ENCODE results near the gene CORO2A.
A peak's percentile ranks its signal among the peaks of the same experiment; 100 is the strongest.
"Not testable (repeated sequence)": the region's sequence is repeated elsewhere in the genome, so short reads cannot be mapped to it uniquely, and the experiment has no call there.

CORO2A gene

DNA sequence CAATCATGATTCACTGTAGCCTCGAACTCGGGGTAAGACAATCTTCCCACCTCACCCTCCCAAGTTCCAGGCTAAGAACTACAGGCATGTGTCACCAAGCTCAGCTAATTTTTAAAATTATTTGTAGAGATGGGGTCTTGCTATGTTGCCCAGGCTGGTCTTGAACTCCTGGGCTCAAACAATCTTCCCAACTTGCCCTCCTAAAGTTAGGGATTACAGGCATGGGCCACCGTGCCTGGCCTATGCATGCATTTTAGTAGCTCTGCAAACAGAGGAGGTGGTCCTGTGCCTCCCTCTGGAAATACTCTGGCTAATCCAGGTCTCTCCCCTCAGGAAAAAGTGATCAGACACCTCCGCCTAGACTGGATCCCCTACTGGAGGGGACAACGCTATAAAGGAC, 51.9 kb downstream of the CORO2A start:
- DNase-seq (ENCODE audit: low read depth, low spot score) = no peak

DNA sequence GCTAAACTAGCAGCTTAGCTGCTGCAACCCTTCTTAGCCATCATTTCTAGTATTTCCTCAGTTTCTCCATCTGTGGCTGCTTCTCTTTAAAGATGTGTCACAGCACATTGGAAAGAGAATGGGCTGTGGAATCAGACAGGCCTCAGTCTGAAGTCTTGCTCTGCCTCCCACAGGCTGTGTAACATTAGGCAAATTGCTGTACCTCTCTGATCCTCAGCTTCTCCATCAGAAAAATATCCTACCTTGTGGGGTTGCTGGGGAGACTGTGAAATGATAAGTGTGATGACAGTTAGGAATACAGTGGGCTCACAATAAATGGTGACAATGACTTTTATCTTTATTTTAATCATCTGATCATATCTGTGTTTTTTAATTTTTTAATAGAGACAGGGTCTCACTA, 55.9 kb downstream of the CORO2A start:
- DNase-seq (ENCODE audit: low read depth, low spot score) = no peak

DNA sequence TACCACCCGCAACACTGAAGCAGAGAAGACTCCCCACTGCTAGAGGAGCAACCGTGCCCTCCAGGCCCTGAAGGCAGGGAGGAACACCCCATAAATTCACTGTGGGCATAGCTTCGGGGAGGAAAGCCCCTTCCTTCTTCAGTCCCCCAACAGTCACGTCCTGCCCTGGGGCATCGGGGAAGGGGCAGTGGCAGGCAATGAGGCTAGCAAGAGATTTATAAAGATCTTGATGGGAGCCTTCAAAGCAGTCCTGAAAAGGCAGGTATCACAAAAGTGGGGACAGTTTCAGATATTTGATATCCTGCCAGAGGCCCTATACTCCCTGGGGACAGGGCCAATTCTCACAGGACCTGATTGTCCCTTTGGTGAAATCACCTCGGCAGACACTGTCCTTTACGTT, 56.5 kb downstream of the CORO2A start:
- DNase-seq (ENCODE audit: low read depth, low spot score) = no peak

DNA sequence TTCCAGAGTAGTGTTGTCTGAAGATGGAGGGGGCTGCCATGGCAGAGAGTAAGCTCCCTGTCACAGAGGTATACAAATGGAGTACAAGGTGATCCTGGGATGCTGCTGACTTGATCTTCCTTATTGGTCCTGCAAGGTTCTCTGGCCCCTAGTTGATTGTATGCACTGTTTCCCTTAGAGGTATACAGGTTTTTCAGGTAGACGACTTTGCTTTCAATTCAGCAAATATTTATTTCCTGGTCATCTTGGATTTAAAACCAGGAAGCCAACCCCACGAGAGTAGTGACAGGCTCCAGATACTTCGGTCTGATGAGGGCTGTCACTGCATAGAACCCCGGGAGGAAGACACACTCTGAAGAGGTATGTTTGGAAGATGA, 56.9 kb downstream of the CORO2A start:
- no peak for DNase-seq (ENCODE audit: low read depth, low spot score)

DNA sequence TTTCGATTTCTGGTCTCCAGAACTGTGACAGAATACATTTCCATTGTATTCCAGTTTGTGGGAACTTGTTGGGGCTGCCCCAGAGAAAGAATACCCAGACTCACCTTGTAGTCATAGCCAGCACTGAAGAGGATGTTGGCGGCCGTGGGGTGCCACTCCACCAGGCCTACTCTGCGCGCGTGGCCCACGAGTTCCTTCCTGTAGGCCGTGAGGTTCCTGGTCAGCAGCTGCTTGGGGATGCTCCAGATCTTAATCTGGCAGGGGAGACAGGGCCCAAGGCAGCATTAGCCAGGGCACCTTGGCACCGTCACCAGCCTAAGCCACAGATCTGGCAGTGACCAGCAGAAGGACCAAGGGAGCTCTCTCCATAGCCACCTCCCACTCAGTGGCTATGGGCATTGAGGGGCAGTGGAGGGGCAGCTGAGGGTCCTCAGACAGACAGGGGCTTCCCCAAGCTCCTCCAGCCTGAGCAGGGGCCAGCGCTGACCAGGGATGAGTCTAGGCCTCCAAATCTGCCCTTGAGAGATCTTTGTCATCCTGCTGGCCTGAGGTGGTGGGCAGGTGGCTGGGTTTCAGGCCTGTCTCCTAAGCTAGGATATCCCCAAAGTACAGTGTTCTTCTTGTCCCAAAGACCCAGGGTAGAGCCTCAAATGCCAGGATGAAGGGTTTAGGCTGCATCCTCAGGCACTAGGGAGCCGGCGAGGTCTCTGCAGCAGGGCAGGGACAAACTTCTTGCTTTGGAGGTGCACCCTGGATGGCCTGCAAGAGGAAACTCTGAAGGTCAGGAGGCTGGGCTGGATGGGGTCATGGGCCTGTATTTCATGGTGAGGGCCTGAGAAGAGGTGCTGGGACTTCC, 57.5 kb downstream of the CORO2A start:
- no peak for DNase-seq (ENCODE audit: low read depth, low spot score)

DNA sequence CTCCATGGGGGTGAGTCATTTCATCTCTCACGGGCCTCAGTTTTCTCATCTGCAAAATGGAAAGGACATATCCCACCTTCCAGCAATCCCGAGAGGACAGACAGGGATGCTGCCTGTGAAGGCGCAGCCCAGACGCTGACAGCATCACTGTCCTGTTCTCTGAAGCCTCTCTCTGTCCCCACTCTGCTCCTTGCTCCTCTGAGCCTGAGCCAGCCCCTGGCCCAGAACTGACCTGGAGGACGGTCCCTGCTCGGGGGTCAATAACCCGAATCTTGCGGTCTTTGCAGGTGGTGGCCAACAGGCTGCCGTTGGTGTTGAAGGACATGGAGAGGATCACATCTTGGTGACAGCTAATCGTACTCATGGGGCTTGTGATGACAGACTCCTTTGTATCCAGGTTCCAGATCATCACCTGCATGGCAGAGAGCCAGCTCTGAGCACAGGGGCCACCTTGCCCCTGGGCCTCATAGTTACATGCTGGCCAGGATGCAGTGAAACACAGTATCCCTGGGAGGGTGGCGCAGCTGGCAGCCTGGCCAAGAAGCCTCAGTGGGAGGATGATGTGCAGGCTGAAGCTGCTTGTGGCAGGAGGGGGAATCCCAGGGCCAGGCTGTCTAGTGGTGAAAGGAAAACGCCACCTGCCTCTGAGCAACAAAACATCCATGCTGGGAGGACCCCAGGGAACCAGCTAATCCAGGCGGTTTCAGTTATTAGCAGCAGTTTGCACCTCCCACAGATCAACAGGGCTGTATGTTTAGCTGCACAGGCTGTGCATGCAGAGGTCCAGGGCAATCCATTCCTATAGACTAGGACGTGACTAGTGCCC, 59.4 kb downstream of the CORO2A start:
- no peak for DNase-seq (ENCODE audit: low read depth, low spot score)

DNA sequence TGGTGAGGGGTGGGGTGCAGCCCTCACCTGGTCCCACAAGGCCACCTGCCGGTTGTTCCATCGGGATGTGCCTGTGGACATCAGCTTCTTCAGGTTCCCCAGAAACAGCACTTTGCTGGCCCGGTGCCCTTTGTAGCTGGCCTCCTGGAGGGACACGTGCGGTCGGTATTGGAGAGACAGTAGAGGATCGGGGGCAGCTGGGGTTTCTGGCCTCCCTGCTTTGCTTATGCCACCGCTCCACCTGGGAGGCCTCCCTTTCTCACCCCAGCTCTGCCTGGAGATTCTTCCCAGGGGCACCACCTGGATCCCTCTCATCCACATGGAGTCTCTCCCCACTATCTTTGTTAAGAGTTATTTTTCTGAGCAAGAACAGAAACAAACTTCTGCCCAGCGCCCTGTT, 60.3 kb downstream of the CORO2A start:
- no peak for DNase-seq (ENCODE audit: low read depth, low spot score)

DNA sequence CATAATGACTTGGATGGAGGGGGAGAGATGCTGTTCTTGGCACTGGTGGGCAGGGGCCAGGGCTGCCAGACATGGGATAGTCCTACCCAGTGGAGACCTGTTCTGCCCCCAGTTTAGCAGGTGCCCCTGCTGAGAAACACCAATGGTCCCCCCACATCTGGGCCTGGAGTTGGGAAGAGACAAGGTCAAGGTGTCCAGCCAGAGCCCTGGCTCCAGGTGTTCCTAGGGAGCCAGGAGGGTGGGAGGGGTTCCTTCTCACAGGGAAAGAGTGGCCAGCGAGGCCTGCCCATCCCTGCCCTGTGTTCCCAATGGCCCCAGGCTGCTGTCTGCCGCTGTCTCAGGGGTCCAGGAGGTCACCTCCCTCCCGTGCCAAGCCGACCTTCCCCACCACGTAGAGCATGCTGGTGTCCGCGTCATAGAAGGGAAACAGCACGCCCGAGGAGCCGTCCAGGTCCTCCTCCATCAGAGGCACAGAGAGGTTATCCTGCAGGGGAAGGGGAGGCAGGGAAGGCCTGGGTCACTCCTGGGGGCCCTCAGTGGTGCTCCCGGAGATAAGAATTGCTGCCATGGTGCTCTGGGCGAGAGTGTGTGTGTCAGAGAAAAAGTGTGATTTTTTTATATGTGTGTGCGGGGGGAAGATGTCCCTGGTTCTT, 61.7 kb downstream of the CORO2A start:
- no peak for DNase-seq (ENCODE audit: low read depth, low spot score)

DNA sequence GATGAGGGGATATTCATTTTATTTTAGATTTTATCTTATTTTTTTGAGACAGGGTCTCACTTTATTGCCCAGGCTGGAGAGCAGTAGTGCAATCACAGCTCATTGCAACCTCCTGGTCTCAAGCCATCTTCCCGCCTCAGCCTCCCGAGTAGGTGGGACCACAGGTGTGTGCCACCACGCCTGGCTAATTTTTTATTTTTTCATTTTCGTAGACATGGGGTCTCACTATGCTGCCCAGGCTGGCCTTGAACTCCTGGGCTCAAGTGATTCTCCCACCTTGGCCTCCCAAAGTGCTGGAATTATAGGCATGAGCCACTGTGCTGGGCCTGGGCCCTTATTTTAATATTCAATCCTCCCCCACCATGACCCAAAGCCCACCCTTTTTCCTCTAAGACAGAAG, 62.4 kb downstream of the CORO2A start:
- not testable (repeated sequence) for DNase-seq (ENCODE audit: low read depth, low spot score)

DNA sequence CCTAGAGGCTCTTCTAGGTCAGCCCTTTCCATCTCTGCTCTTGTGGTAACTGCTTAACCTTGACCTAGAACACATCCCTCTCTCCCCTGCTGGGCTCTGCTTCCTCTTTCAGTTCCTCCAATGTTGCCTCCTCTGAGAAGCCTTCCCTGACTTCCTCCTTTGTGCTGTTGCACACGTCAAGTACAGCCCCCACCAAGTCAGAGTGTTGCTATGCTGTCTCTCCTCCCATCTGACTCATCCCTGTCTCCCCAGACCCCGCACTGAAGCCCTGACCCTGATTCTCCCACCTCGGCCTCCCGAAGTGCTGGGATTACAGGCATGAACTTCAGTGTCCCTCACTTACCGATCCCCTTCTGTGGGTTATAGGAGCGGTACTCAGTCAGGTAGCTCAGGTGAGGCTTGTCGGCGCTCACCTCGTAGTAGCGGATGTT, 63.0 kb downstream of the CORO2A start:
- no peak for DNase-seq (ENCODE audit: low read depth, low spot score)

DNA sequence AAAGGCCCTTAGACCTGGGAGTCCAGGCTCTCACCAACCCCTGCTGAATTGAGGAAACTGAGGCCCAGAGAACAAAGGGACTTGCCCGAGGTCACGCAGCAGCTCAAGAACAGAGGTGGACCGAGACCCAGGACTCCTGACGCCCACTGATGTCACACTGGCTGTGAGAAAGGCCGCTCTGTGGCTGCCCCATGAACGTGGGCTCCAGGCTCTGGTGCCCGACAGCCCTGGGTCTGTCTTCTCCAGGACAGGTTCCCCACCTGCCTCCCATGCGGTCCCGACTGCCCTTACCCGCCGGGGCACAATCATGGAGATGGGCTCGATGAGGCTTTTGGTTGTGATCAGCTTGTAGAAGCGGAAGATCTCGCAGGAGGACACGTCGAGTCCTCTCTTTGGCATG, 64.1 kb downstream of the CORO2A start:
- DNase-seq (ENCODE audit: low read depth, low spot score) = no peak

DNA sequence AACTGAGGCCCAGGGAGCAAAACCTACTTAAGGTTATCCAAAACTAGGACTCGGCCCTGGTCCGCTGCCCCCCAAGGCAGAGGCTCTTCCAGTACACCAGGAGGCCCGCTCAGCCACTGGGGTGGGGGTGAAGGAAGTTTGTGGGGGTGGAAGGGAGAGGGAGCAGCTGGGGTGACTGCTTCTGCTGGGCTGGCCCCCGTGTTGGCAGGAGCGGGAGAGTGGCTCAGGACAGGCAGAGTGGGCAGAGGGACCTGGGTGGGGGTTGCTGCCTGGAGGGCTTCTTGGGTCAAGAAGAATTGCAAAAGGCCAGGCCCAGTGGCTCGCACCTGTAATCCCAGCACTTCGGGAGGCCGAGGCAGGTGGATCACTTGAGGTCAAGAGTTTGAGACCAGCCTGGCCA, 65.2 kb downstream of the CORO2A start:
- DNase-seq (ENCODE audit: low read depth, low spot score) = no peak

DNA sequence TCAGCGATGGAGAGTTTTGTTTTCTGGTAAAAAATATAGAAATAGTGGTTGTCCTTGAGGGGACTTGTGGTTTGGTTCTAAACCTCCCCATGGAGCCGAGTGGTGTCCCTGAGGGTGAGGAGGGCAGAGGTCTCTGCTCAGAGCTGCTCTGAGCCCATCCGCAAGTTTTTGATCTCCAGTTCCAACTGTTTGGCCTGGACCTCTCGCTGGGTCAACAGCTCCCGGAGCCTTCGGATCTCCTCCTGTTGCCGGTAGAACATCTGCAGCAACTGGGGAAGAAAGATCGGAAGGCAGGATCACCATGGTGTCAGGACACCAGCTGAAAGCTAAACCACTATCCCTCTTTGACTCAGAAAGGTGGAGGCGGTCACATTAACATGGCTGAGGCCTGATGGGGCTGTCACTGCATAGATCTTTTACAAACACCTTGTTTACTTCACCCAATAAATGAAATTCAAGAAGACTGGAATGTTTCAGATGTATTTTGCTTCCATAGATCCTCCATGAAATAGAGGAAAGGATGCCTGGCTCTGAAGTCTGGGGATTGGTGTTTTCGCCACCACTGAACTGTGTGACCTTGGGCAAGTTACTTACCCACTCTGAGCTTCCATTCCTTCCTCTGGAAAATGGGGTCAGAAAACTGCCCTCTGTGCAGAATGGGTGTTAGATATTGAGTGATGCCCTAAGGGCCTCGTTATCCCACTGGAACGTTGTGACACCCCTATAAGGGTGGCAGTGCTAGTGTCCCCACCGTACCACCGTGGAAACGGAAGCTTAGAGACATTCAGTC, 67.6 kb downstream of the CORO2A start:
- DNase-seq (ENCODE audit: low read depth, low spot score) = no peak

DNA sequence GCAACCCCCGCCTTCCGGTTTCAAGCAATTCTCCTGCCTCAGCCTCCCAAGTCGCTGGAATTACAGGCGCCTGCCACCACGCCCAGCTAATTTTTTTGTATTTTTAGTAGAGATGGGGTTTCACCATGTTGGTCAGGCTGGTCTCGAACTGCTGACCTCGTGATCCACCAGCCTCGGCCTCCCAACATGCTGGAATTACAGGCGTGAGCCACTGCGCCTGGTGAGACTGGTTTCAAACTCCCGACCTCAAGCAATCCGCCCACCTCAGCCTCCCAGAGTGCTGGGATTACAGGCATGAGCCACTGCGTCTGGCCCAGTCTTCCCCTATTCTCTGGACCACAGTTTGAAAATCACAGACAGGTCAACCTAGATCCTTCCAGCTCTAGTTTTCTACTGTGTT, 68.3 kb downstream of the CORO2A start:
- DNase-seq (ENCODE audit: low read depth, low spot score) = not testable (repeated sequence)

DNA sequence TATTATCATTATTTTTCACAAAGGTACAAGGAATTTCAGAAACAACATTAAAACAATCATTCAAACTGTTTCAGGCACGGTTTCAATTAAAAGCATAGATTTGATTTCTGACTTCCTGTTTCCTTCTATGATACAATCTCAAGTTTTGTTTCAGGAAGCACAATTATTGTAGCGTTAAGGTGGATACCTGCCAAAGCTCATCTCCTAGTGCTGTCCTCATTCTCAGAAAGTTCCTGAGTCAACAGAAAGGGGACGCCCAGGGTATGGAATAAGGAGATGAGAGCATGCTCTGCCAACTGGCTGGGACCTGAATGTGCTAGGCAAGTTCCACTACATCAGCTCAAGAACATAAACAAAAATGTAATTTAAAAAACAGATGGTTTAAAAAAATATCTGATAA, 71.4 kb downstream of the CORO2A start:
- no peak for DNase-seq (ENCODE audit: low read depth, low spot score)

DNA sequence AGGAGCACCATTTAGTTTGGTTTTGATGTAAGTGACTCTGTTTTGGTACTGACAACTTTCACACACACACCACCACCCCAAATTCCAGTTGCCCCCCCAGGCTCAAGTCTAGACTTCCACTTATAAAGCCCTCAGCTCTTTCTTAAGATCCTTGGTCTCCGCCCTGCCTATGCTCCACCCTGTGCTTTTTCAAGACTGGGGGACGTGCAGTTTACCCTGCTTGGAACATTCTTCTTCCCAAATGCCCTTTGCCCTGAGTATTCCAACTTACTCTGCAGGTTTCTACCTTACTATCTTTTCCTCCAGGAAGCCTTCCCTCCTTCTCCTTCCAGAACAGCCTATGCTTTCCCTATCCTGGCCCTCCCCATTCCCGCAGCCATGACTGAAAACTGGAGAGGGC, 72.0 kb downstream of the CORO2A start:
- DNase-seq (ENCODE audit: low read depth, low spot score) = no peak

DNA sequence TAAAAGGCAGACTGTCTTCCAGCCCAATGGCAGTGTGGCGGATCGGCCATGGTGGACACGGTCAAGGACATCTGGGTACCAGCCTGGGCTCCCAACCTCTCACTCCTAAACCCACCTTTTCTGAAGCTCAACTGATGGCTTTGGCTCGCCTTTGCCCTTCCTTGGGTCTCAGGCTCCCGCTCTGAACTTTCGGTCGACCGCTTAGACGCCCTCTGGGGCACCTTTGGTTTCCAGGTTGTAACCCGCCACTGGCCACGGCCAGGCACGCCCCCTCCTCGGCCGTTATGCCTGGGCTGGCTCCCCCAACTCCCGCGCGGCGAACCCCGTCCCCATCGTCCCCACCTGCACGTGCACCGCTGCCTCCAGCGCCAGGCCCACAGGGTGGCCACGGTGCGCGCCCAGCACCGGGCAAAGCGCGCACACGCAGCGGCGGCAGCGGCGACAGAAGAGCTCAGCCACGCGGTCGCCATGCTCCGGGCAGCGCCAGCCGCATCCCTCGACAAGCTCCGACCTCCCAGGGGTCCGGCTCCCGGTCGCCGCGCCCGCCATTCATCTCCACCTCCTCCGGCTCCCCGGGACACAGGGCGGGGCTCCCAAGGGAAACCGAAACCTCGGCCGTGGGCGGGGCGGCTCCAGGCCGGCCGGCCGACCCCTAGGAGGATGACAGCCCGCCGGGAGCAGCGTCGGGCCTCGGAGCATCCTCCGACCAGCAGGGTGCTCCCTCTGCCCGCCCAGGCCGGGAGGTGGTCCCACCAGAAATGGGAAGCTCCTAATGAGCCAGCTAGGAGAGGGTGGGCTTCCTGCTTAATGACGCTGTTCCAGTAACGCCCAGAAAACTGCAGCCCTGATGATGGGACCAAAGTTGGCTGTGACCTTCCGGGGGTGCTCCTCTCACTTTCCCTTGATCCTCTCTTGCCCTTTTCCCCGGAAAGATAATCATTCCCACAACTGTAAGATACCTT, 73.5 kb downstream of the CORO2A start, which contains the start of gene TRIM14:
Gene TRIM14 (minus strand): TSS at position 583 of the 962 bp plus-strand sequence. CDS start 34 bp downstream, at position 549.
- DNase-seq (ENCODE audit: low read depth, low spot score) = peak; percentile 32

DNA sequence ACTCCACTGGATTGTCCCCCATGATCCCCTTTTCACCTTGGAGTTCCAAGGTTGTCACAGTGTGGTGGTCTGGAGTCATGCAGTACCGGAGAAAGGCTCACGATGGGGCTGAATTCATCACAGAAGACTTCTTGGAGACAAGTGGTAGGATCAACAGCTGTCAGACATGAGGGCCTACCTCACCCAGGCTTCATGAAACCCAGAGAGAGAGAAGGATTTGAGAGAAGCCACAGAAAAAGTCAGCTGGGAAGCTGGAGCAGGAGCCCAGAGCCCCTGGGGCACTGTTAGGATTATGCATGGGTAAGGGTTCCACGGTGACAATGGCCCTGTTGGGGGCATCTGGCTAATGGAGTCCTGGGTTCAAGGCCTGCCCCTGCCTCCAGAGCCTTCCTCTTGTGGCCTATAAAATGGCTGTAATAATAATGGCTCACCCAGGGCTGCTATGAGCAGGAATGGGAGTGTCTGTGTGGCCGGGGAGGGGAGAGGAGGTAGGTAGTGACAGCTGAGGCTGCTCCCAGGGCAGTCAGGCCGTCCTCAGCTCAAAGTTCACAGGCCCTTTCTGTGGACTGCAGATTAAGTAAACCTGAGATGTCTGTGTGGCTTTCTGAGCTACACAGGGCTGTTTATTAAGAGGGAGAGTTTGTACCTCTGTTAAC, 74.3 kb downstream of the CORO2A start:
- DNase-seq (ENCODE audit: low read depth, low spot score) = no peak

DNA sequence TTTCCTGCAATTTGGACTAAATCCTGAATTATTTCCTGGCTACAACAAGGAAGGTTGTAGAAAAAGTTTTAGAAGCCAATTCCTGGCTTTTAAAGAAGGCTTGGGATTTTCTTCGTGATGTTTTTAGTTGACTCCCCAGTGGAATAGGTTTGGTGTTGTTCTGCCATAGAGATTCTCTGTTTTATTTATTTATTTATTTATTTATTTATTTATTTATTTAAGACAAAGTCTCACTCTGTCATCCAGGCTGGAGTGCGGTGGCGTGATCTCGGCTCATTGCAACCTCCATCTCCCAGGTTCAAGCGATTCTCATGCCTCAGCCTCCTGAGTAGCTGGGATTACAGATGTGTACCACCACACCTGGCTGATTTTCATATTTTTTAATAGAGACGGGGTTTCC, 75.3 kb downstream of the CORO2A start:
- DNase-seq (ENCODE audit: low read depth, low spot score) = not testable (repeated sequence)

DNA sequence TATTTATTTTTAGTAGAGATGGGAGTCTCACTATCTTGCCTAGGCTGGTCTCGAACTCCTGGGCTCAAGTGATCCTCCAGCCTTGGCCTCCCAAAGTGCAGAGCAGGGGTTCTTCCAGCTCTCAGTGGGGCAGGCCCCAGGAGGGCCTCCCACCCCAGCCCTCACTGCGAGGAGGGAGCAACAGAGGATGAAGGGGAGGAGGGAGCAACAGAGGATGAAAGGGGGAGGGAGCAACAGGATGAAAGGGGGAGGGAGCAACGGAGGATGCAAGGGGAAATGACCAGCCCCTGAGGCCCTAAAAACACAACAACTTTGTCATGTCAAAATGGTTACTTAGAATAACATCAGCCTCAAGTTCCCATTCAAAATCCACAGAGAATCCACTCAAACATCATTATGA, 83.4 kb downstream of the CORO2A start:
- DNase-seq (ENCODE audit: low read depth, low spot score) = no peak

Data from activated CD4-positive, CD25-positive, alpha-beta regulatory T cell treated with anti-CD3 and anti-CD28 coated beads, Interleukin-2, amount 50 U/mL, for 16 hours (primary cell).